GM18526 (cell line): ENCODE data around the gene NUDT21.
A peak's percentile ranks its signal among the peaks of the same experiment; 100 is the strongest.

Source experiments
- POLR2A ChIP-seq: IDR thresholded peaks from 3 replicates; pipeline ENCODE4 v1.6.1; 2011; ENCODE audit not compliant: insufficient read length; ENCODE audit errors: extremely low read depth

NUDT21 gene

DNA sequence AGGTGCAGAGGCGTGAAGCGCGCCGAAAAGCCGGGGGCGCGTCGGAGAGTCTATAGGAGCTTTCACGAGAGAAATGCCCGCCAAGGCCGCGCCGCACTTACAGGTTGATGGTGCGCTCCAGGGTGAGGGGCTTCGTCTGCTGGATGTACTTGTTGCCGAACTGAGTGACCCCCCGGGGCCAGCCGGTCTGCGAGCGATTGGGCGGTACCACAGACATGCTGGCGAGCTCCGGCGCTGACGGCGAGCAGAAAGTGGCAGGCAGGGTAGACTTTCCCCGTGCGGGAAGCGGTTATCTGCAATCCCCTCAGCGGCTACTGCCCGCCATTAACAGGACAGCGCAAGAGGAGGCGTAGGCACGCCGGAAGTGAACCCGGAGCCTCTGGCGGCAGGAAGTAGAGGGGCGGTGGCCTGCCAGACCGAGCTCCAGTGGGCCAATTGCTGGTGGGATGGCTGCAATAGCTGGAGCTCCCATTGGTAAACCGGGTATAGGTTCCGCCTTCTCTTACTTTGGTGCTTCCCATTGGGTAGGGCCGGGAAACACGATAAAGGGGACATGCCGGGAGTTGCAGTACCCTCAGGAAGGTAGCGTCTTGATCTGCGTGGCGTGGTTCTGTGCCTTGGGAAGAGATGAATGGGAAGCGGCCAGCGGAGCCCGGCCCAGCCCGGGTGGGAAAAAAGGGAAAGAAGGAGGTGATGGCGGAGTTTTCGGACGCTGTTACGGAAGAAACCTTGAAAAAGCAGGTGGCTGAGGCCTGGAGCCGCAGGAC lies at the start of gene NUDT21, which contains the start of gene OGFOD1:
NUDT21 (minus strand) TSS at position 347 of the 767 bp plus-strand sequence; CDS start at position 217, 130 bp downstream.
OGFOD1 (plus strand) TSS at position 569 of the 767 bp plus-strand sequence; CDS start at position 628, 59 bp downstream.
- peak; percentile 84 for TF ChIP-seq POLR2A

- no peak for TF ChIP-seq POLR2A
These were observed 42.7 kb upstream of the NUDT21 start for GRCh38 chr16:56493815-56494214.

GRCh38 chr16:56493126-56493525 lies 42.0 kb upstream of the NUDT21 start:
- no peak for TF ChIP-seq POLR2A

DNA sequence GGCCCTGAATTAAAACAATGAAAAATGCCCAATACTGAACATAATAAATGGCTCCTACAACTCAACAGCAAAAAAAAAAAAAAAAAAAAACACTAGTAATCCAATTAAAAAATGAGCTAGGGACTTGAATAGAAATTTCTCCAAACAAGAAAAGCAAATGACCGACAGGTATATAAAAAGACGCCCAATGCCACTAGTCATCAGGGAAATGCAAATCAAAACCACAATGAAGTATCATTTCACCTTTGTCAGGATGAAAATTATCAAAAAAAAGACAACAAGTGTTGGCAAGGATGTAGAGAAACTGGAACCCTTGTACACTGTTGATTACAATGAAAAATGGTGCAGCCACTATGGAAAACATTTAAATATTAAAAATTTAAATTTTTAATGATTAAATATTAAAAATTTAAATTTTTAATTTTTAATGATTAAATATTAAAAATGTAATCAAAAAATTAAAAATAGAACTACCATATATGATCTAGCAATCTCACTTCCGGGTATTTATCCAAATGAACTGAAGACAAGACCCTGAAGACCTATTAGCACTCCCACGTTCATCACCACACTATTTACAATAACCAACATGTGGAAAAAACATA lies 40.6 kb upstream of the NUDT21 start:
- no peak for TF ChIP-seq POLR2A

GRCh38 chr16:56488035-56488434 lies 36.9 kb upstream of the NUDT21 start:
- no peak for TF ChIP-seq POLR2A

DNA sequence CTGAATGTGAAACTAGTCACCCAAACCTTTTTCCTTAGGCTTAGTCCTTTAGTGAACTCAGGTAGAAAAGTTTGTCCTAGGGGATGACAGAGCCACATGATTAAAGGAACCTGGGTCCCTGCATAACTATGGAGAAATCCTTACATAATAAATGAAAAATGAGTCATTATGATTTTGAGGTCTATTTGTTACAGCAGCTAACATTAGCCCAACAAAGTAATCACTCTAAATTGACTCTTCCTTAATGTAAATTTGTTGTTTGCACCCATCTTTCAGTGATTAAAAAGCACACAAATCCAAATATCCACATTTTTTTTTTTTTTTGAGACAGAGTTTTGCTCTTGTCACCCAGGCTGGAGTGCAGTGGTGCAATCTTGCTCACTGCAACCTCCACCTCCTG lies 32.3 kb upstream of the NUDT21 start:
- TF ChIP-seq POLR2A: no peak

DNA sequence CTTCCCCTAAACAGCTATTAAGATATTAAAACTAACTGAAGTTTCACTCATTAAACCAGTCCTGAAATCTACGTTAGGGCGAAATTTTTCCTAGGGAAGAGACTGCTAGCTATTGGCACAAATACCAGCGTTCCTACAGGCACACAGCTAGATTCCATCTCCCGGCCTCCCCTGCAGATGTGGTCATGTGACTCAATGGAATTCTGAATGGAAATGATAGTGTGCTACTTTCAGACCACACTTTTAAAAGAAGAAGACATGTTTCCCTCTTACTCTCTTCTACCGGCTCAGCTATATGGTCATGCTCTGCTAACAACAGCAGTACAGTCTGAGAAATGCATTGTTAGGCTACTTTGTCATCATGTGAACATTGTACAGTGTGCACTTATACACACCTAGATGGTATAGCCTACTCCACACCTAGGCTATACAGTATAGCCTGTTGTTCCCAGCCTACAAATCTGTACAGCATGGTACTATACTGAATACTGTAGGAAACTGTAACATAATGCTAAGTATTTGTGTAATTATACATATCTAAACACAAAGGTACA lies 31.6 kb upstream of the NUDT21 start:
- TF ChIP-seq POLR2A: no peak

GRCh38 chr16:56481468-56482122 lies 30.5 kb upstream of the NUDT21 start:
- no peak for TF ChIP-seq POLR2A

- TF ChIP-seq POLR2A: no peak
These were observed 29.8 kb upstream of the NUDT21 start for GRCh38 chr16:56480776-56481467.

GRCh38 chr16:56479469-56479868 lies 28.3 kb upstream of the NUDT21 start:
- no peak for TF ChIP-seq POLR2A

GRCh38 chr16:56478281-56479049 lies 27.3 kb upstream of the NUDT21 start:
- no peak for TF ChIP-seq POLR2A

DNA sequence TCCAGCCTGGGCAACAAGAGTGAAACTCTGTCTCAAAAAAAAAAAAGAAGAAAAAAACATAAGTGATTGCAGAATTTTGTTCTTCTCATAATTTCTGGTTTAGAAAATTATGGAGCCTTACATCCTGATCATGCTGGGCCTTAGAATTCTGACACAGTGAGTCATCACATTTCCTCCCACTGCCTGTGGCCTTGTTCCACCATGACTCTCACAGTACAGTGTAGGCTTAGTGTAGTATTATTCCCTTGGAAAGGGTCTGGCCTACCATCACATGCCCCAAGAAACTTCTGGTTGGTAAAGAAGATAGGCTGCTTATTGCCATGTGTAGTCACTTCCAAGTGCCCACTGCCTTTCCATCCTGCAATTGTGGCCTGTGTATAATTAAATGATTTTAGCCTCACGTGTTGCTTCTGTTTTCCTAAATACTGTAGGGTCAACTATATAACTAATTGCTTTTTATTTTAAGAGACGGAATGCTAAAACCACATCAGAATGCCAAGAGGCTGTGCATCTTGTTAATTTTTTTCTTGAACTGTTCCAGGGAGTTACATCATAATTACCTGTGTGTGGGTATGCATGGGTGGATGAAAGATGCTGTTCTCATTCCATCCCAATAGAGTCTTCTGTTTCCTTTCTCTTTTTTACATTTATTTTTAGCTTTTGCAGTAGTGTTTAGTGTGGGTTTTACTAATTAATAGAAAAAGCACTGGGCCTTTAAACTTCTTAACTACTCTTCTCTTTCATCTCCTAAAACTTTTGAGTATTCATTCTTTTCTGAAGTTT lies 26.2 kb upstream of the NUDT21 start:
- TF ChIP-seq POLR2A: no peak

GRCh38 chr16:56475201-56475600 lies 24.1 kb upstream of the NUDT21 start:
- TF ChIP-seq POLR2A: no peak

- TF ChIP-seq POLR2A: no peak
These were observed 19.5 kb upstream of the NUDT21 start for GRCh38 chr16:56470666-56471065.
